HEK293 (cell line): ENCODE measurements around the gene ZC3H12C.

Source experiments
- BCL11B ChIP-seq: fragments of 450-650 bp; formaldehyde crosslinking; IDR thresholded peaks from 2 replicates; pipeline ENCODE4 v1.5.1; 2016; ENCODE audit warnings: low read depth, missing biosample characterization, missing genetic modification characterization
- IKZF3 ChIP-seq: fragments of 450-650 bp; IDR thresholded peaks from 2 replicates; pipeline ENCODE4 v1.5.0; 2018; ENCODE audit warnings: missing biosample characterization, mild to moderate bottlenecking, missing genetic modification characterization, moderate library complexity
- SP3 ChIP-seq: fragments of 450-650 bp; formaldehyde crosslinking; IDR thresholded peaks from 2 replicates; pipeline ENCODE4 v1.5.1; 2016; ENCODE audit warnings: missing biosample characterization, missing genetic modification characterization
- ZBTB17 ChIP-seq: fragments of 450-650 bp; formaldehyde crosslinking; IDR thresholded peaks from 2 replicates; pipeline ENCODE4 v1.5.1; 2016; ENCODE audit warnings: missing biosample characterization, missing genetic modification characterization
- ZNF10 ChIP-seq: fragments of 450-650 bp; formaldehyde crosslinking; IDR thresholded peaks from 2 replicates; pipeline ENCODE4 v1.5.1; 2017; ENCODE audit warnings: missing biosample characterization, missing genetic modification characterization
- ZNF114 ChIP-seq: fragments of 450-650 bp; formaldehyde crosslinking; IDR thresholded peaks from 2 replicates; pipeline ENCODE4 v1.5.0; 2017; ENCODE audit warnings: missing biosample characterization, missing genetic modification characterization
- ZNF221 ChIP-seq: fragments of 450-650 bp; formaldehyde crosslinking; IDR thresholded peaks from 2 replicates; pipeline ENCODE4 v1.5.1; 2017; ENCODE audit warnings: missing biosample characterization, missing genetic modification characterization, borderline replicate concordance
- ZNF324 ChIP-seq: fragments of 450-650 bp; formaldehyde crosslinking; IDR thresholded peaks from 2 replicates; pipeline ENCODE4 v1.5.1; 2016; ENCODE audit warnings: missing biosample characterization, missing genetic modification characterization
- ZNF366 ChIP-seq: fragments of 450-650 bp; formaldehyde crosslinking; conservative IDR thresholded peaks from 2 replicates; pipeline ENCODE4 v1.5.1; 2016; ENCODE audit warnings: missing biosample characterization, missing genetic modification characterization
- ZNF37A ChIP-seq: fragments of 450-650 bp; IDR thresholded peaks from 2 replicates; pipeline ENCODE4 v1.5.1; 2018; ENCODE audit warnings: missing biosample characterization, missing genetic modification characterization
- ZNF394 ChIP-seq: fragments of 450-650 bp; formaldehyde crosslinking; IDR thresholded peaks from 2 replicates; pipeline ENCODE4 v1.5.1; 2016; ENCODE audit warnings: missing biosample characterization, missing genetic modification characterization, mild to moderate bottlenecking, moderate library complexity, borderline replicate concordance
- ZNF433 ChIP-seq: fragments of 450-650 bp; formaldehyde crosslinking; IDR thresholded peaks from 2 replicates; pipeline ENCODE4 v1.5.1; 2016; ENCODE audit warnings: missing biosample characterization, missing genetic modification characterization, low read depth
- ZNF549 ChIP-seq: fragments of 450-650 bp; IDR thresholded peaks from 2 replicates; pipeline ENCODE4 v1.5.1; 2018; ENCODE audit warnings: missing biosample characterization, missing genetic modification characterization, mild to moderate bottlenecking, inconsistent platforms, moderate library complexity
- ZNF629 ChIP-seq: fragments of 450-650 bp; formaldehyde crosslinking; IDR thresholded peaks from 2 replicates; pipeline ENCODE4 v1.5.1; 2017; ENCODE audit warnings: missing biosample characterization, missing genetic modification characterization
- ZNF664 ChIP-seq: fragments of 450-650 bp; formaldehyde crosslinking; IDR thresholded peaks from 2 replicates; pipeline ENCODE4 v1.5.1; 2016; ENCODE audit warnings: missing biosample characterization, missing genetic modification characterization
- ZNF792 ChIP-seq: fragments of 450-650 bp; formaldehyde crosslinking; IDR thresholded peaks from 2 replicates; pipeline ENCODE4 v1.5.1; 2016; ENCODE audit warnings: missing biosample characterization, missing genetic modification characterization
- TF ChIP-seq, protein P1 (sequence below): fragments of 450-650 bp; formaldehyde crosslinking; IDR thresholded peaks from 2 replicates; pipeline ENCODE4 v1.5.1; 2017; ENCODE audit warnings: missing biosample characterization, missing genetic modification characterization
- TF ChIP-seq, protein P2 (sequence below): fragments of 450-650 bp; formaldehyde crosslinking; IDR thresholded peaks from 2 replicates; pipeline ENCODE4 v1.5.1; 2016; ENCODE audit warnings: missing biosample characterization, missing genetic modification characterization
- TF ChIP-seq, protein P3 (sequence below): fragments of 450-650 bp; formaldehyde crosslinking; optimal IDR thresholded peaks from 2 replicates; pipeline ENCODE3; 2016; ENCODE audit warnings: missing biosample characterization, mild to moderate bottlenecking, missing genetic modification characterization
- TF ChIP-seq, protein P4 (sequence below): fragments of 450-650 bp; formaldehyde crosslinking; IDR thresholded peaks from 2 replicates; pipeline ENCODE4 v1.5.1; 2016; ENCODE audit warnings: missing biosample characterization, missing genetic modification characterization
- TF ChIP-seq, protein P5 (sequence below): fragments of 450-650 bp; formaldehyde crosslinking; IDR thresholded peaks from 2 replicates; pipeline ENCODE4 v1.5.0; 2017; ENCODE audit warnings: missing biosample characterization, missing genetic modification characterization, borderline replicate concordance
- TF ChIP-seq, protein P6 (sequence below): fragments of 450-650 bp; formaldehyde crosslinking; conservative IDR thresholded peaks from 2 replicates; pipeline ENCODE4 v1.5.1; 2016; ENCODE audit warnings: low read depth, missing biosample characterization, missing genetic modification characterization
- TF ChIP-seq, protein P7 (sequence below): fragments of 450-650 bp; formaldehyde crosslinking; IDR thresholded peaks from 2 replicates; pipeline ENCODE4 v1.5.1; 2017; ENCODE audit warnings: missing biosample characterization, missing genetic modification characterization

Gene ZC3H12C

DNA sequence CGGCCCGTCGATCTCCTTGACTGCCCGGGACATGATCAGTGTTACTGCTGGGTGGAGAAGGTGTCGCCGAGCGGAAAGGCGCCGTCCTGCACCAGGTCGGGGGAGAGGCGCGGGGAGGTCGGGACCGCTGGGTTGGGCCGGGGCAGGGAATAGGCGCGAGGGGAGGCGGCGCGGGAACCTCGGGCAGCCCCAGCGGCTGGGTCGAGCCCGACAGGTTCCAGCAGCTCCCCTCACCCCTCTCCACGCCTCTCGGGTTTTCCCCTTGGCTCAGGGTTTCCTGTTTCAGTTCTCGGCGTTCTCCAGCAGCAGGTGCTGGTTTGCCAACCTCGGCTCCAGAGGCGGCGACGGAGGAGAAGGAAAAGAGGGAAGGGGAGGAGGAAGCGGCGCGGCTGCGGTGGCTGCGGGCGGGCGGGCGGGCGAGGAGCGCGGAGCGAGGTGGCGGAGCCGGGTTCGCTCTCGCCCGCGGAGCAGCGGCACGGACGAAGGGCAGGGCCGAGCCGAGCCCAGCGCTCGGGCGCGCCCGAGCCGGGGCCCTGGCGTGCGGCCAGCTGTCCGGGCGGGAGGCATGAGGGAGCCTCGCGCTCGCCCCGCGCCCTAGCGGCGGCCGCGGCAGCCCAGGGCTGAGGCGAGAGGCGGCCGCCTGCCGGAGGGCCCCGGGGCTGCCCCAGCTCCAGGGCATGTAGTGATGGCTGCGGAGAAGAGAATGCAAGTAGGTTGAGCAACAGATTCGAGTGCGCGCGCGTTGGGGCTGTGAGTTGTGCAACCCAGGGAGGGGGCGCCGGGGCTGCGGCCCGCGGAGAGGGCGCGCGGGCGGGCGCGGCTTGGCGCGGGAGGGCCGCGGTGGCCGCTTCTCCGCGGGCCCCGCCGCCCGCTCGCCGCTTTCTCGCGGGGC is at the start of gene ZC3H12C (continued):
- TF ChIP-seq, protein P1, sequence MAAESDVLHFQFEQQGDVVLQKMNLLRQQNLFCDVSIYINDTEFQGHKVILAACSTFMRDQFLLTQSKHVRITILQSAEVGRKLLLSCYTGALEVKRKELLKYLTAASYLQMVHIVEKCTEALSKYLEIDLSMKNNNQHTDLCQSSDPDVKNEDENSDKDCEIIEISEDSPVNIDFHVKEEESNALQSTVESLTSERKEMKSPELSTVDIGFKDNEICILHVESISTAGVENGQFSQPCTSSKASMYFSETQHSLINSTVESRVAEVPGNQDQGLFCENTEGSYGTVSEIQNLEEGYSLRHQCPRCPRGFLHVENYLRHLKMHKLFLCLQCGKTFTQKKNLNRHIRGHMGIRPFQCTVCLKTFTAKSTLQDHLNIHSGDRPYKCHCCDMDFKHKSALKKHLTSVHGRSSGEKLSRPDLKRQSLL (tag by site-specific recombination) = peak; percentile 39
- TF ChIP-seq, protein P2, sequence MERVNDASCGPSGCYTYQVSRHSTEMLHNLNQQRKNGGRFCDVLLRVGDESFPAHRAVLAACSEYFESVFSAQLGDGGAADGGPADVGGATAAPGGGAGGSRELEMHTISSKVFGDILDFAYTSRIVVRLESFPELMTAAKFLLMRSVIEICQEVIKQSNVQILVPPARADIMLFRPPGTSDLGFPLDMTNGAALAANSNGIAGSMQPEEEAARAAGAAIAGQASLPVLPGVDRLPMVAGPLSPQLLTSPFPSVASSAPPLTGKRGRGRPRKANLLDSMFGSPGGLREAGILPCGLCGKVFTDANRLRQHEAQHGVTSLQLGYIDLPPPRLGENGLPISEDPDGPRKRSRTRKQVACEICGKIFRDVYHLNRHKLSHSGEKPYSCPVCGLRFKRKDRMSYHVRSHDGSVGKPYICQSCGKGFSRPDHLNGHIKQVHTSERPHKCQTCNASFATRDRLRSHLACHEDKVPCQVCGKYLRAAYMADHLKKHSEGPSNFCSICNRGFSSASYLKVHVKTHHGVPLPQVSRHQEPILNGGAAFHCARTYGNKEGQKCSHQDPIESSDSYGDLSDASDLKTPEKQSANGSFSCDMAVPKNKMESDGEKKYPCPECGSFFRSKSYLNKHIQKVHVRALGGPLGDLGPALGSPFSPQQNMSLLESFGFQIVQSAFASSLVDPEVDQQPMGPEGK = peak; percentile 52
- TF ChIP-seq ZNF37A (no peak), ZNF664 (tag by site-specific recombination) (no peak), ZNF394 (tag by site-specific recombination) (peak; percentile 23; the same call in 1 of the 2 replicates), ZNF324 (tag by site-specific recombination) (no peak), ZNF10 (peak; percentile 62; the same call in 1 of the 2 replicates), ZNF792 (tag by site-specific recombination) (no peak), BCL11B (tag by site-specific recombination) (no peak), ZNF114 (tag by site-specific recombination) (no peak), ZBTB17 (tag by site-specific recombination) (peak; percentile 60; the same call in 1 of the 2 replicates), ZNF366 (tag by site-specific recombination) (0 out of 2 replicates have a peak, but pooled peaks have one; percentile 6), ZNF221 (tag by site-specific recombination) (no peak), ZNF433 (tag by site-specific recombination) (no peak), IKZF3 (peak; percentile 61), SP3 (peak; percentile 52), ZNF549 (no peak), ZNF629 (tag by site-specific recombination) (no peak)
- TF ChIP-seq, protein P3, sequence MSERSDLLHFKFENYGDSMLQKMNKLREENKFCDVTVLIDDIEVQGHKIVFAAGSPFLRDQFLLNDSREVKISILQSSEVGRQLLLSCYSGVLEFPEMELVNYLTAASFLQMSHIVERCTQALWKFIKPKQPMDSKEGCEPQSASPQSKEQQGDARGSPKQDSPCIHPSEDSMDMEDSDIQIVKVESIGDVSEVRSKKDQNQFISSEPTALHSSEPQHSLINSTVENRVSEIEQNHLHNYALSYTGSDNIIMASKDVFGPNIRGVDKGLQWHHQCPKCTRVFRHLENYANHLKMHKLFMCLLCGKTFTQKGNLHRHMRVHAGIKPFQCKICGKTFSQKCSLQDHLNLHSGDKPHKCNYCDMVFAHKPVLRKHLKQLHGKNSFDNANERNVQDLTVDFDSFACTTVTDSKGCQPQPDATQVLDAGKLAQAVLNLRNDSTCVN (tag by site-specific recombination) = peak; percentile 71
- TF ChIP-seq, protein P4, sequence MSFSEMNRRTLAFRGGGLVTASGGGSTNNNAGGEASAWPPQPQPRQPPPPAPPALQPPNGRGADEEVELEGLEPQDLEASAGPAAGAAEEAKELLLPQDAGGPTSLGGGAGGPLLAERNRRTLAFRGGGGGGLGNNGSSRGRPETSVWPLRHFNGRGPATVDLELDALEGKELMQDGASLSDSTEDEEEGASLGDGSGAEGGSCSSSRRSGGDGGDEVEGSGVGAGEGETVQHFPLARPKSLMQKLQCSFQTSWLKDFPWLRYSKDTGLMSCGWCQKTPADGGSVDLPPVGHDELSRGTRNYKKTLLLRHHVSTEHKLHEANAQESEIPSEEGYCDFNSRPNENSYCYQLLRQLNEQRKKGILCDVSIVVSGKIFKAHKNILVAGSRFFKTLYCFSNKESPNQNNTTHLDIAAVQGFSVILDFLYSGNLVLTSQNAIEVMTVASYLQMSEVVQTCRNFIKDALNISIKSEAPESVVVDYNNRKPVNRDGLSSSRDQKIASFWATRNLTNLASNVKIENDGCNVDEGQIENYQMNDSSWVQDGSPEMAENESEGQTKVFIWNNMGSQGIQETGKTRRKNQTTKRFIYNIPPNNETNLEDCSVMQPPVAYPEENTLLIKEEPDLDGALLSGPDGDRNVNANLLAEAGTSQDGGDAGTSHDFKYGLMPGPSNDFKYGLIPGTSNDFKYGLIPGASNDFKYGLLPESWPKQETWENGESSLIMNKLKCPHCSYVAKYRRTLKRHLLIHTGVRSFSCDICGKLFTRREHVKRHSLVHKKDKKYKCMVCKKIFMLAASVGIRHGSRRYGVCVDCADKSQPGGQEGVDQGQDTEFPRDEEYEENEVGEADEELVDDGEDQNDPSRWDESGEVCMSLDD = peak; percentile 37; the same call in 1 of the 2 replicates
- TF ChIP-seq, protein P5, sequence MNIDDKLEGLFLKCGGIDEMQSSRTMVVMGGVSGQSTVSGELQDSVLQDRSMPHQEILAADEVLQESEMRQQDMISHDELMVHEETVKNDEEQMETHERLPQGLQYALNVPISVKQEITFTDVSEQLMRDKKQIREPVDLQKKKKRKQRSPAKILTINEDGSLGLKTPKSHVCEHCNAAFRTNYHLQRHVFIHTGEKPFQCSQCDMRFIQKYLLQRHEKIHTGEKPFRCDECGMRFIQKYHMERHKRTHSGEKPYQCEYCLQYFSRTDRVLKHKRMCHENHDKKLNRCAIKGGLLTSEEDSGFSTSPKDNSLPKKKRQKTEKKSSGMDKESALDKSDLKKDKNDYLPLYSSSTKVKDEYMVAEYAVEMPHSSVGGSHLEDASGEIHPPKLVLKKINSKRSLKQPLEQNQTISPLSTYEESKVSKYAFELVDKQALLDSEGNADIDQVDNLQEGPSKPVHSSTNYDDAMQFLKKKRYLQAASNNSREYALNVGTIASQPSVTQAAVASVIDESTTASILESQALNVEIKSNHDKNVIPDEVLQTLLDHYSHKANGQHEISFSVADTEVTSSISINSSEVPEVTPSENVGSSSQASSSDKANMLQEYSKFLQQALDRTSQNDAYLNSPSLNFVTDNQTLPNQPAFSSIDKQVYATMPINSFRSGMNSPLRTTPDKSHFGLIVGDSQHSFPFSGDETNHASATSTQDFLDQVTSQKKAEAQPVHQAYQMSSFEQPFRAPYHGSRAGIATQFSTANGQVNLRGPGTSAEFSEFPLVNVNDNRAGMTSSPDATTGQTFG (tag by site-specific recombination) = no peak
- TF ChIP-seq, protein P6, sequence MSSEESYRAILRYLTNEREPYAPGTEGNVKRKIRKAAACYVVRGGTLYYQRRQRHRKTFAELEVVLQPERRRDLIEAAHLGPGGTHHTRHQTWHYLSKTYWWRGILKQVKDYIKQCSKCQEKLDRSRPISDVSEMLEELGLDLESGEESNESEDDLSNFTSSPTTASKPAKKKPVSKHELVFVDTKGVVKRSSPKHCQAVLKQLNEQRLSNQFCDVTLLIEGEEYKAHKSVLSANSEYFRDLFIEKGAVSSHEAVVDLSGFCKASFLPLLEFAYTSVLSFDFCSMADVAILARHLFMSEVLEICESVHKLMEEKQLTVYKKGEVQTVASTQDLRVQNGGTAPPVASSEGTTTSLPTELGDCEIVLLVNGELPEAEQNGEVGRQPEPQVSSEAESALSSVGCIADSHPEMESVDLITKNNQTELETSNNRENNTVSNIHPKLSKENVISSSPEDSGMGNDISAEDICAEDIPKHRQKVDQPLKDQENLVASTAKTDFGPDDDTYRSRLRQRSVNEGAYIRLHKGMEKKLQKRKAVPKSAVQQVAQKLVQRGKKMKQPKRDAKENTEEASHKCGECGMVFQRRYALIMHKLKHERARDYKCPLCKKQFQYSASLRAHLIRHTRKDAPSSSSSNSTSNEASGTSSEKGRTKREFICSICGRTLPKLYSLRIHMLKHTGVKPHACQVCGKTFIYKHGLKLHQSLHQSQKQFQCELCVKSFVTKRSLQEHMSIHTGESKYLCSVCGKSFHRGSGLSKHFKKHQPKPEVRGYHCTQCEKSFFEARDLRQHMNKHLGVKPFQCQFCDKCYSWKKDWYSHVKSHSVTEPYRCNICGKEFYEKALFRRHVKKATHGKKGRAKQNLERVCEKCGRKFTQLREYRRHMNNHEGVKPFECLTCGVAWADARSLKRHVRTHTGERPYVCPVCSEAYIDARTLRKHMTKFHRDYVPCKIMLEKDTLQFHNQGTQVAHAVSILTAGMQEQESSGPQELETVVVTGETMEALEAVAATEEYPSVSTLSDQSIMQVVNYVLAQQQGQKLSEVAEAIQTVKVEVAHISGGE (tag by site-specific recombination) = peak; percentile 37; the same call in 1 of the 2 replicates
- TF ChIP-seq, protein P7, sequence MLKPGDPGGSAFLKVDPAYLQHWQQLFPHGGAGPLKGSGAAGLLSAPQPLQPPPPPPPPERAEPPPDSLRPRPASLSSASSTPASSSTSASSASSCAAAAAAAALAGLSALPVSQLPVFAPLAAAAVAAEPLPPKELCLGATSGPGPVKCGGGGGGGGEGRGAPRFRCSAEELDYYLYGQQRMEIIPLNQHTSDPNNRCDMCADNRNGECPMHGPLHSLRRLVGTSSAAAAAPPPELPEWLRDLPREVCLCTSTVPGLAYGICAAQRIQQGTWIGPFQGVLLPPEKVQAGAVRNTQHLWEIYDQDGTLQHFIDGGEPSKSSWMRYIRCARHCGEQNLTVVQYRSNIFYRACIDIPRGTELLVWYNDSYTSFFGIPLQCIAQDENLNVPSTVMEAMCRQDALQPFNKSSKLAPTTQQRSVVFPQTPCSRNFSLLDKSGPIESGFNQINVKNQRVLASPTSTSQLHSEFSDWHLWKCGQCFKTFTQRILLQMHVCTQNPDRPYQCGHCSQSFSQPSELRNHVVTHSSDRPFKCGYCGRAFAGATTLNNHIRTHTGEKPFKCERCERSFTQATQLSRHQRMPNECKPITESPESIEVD (tag by site-specific recombination) = no peak
